Hippocampal formation (tissue), 2 donors: ENCODE results near the gene FPR2.
"Not testable (repeated sequence)": the region's sequence is repeated elsewhere in the genome, so short reads cannot be mapped to it uniquely, and the experiment has no call there.

Source experiments
- DNase-seq, 2 donors: peaks; one replicate each; lab custom pipeline; 2025; lab: John Stamatoyannopoulos, UW

The FPR2 gene

GRCh38 chr19:51739466-51740213, 21.3 kb upstream of the FPR2 start:
- no peak for DNase-seq

DNA sequence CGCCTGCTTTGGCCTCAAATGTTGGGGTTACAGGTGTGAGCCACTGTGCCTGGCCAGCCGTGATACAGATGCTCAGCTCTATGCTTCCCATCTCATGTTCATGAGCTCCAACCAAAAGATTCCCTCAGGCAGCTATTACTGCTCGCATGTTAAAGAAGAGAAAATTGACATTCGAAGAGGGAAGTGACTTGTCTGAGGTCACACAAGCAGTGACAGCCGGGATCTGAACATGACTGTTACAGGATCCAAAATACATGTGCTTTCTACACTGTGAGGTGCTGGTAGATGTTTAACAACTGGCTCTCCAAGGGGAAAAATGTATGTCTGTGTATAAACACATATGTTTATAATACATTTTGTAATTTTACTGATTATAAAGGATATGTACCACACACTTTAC, 20.6 kb upstream of the FPR2 start:
- DNase-seq, result no peak

DNA sequence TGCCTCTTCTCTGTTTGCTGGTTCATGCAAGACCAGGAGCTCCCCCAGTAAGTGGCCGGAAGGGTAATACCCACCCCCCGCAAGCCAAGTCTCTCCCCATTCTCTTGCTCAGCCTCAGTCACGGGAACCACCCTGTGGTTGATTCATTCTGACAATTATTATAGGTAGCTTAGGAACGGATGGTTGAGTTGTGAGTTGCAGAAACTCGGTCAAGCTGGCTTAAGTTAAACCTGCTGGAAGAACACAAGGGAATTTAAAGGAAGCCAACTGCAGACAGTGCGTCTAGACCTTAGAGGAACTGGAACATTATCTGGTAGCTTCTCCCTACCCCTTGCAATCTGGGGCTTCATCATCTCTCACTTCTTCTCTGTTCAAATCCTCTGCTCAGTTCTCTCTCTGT, 18.2 kb upstream of the FPR2 start:
- no peak for DNase-seq

DNA sequence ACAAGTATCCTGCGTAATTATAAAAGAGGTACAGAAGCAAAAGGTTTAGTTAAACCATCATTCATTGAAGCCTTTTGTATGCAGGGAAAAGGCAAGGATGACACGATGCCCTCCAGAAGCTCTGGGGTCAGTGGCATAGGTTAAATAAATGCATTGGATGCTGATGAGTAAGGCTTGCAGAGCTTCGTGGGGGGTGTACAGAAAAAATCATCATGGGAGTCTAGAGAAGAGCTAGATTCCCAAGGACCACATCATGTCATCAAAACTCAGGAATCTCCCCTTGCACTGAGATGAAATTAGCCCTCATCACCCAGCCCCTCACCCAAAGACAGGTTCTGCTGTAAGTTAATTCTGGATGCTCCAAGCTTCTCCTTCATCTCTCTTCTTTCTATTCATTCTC, 17.6 kb upstream of the FPR2 start:
- DNase-seq, result no peak

DNA sequence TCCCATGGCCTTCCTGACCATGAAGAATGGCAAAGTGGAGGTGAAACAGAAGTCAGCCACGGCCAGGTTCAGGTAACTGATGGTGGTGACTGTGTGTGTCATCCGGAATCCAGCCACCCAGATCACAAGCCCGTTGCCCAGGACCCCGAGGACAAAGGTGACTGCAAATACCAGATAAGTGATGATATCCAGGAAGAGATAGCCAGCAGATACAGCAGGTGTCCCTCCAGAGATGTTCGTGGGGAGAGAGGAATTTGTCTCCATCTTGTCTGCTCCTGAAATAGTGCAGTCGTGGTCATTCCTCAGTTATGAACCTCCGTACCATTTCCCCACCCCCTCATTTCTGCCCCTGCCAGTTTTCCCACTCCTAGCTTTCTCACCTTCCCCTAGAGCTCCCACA, 14.2 kb upstream of the FPR2 start:
- no peak for DNase-seq

- no peak for DNase-seq
Measured at GRCh38 chr19:51749979-51750378, 11.0 kb upstream of the FPR2 start.

DNA sequence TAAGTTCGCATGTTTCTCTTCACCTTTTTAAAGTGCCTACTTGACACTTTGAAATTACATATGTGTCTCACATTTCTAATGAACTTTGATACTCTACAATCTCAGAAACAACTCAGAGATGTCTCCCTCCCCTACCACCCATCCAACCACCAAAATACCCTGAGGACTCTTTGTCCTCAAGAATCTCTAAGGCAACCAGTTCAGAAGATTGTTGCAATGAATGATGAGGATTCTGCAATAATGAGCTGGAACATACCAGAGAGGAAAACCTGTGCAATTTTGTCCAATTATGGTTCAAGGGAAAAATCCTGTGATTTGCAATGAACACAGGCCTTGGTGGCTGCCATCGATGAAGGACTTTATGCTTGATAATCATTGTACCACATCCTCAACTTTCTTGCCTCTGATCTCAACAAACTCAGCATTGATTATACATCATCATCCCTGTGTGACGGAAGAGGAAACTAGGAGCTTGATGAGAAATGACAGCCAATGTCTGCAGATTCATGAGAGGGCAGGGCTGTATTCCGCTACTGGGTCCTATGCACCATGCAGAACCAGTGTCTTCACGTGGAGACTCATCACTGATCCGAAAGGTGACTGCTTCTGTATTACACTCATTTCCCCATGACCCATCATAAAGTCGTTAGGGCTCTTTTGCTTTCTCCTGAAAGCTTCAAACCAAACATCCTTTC, 10.4 kb upstream of the FPR2 start:
- no peak for DNase-seq

- no peak for DNase-seq
Measured at GRCh38 chr19:51751655-51752054, 9.3 kb upstream of the FPR2 start, which contains the start of gene FPR1. FPR1 (minus strand) TSS chr19:51751878; CDS start chr19:51746994, 4,884 bp downstream.

GRCh38 chr19:51754109-51754508, 6.9 kb upstream of the FPR2 start:
- peak in 1 of 2 donors; percentile 43 for DNase-seq

DNA sequence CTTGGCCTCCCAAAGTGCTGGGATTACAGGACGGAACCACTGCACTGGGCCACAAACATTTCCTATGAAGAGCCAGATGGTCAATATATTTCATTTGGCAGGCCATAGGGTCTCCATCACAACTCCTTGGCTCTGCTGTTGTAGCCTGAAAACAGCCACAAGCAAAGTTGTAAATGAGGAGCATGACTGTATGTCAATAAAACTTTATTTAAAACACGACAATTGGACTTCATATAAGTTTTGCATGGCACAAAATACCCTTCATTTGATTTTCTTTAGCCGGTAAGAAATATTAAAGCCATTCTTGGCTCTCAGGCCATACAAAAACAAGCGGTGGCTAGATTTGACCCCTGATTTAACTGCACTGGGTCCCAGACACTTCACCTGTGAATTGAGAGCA, 6.2 kb upstream of the FPR2 start:
- no peak for DNase-seq

- DNase-seq, result no peak
Measured at GRCh38 chr19:51755571-51755970, 5.4 kb upstream of the FPR2 start.

- DNase-seq, result no peak
Measured at GRCh38 chr19:51761696-51762095, 716 bp downstream of the FPR2 start.

GRCh38 chr19:51765086-51765485, 4.1 kb downstream of the FPR2 start:
- no peak for DNase-seq

- no peak for DNase-seq
Measured at GRCh38 chr19:51766461-51766860, 5.5 kb downstream of the FPR2 start.

DNA sequence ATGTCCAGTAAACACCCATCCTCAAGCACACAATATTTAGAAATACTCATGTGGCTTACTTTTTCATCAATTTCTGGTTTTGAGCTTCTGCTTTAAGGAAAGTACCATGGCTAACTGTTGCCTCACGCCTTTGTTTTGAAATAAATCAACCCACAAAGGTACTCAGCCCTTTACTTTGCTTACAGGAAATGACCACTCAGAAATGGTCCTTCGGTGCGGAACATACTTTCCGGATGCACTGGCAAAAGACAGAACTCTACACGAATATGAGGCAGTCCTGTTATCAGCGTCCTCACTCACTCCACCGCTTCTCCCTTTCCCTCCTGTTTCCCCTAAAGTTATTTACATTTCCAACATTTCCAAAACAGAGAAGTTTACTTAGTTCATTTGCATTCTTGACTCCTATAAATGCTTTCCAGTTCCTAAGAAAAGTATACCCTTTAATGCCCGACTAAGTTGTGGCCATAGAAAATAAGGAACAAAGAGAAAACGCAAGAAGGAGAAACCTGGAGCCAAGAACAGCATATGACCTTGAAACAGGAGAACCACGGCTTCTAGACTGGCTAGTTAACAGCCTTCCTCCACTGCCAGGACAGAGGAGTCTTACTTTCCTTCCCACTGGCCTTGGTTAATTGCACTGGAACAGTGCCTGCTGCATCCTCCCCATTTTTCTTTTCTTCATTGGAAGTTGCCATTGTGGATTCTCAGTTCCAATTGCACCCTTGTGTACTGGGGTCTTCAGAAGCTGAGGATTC, 10.6 kb downstream of the FPR2 start:
- DNase-seq, result no peak

DNA sequence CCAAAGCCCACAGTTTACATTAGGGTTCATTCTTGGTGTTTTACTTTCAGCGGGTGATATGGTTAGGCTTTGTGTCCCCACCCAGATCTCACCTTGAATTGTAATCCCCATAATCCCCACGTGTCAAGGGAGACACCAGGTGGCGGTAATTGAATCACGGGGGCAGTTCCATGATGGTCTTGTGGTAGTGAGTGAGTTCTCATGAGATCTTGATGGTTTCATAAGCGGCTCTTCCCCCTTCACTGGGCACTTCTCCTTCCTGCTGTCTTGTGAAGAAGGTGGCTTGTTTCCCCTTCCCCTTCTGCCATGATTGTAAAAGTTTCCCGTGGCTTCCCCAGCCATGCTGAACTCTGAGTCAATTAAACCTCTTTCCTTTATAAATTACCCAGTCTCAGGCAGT, 12.0 kb downstream of the FPR2 start:
- no peak for DNase-seq

DNA sequence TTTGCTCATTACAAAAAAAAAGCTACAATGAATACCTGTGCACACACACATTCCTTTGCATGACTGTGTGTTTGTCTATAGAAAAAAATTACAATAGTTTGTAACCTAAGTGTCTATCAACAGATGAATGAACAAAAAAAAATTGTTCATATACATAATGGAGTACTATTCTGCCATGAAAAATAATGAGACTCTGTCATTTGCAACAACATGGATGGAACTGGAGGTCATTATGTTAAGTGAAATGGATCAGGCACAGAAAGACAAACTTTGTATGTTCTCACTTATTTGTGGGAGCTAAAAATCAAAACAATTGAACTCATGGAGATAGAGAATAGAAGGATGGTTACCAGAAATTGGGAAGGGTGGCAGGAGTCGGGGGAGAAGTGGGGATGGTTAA, 15.6 kb downstream of the FPR2 start:
- not testable (repeated sequence) for DNase-seq

DNA sequence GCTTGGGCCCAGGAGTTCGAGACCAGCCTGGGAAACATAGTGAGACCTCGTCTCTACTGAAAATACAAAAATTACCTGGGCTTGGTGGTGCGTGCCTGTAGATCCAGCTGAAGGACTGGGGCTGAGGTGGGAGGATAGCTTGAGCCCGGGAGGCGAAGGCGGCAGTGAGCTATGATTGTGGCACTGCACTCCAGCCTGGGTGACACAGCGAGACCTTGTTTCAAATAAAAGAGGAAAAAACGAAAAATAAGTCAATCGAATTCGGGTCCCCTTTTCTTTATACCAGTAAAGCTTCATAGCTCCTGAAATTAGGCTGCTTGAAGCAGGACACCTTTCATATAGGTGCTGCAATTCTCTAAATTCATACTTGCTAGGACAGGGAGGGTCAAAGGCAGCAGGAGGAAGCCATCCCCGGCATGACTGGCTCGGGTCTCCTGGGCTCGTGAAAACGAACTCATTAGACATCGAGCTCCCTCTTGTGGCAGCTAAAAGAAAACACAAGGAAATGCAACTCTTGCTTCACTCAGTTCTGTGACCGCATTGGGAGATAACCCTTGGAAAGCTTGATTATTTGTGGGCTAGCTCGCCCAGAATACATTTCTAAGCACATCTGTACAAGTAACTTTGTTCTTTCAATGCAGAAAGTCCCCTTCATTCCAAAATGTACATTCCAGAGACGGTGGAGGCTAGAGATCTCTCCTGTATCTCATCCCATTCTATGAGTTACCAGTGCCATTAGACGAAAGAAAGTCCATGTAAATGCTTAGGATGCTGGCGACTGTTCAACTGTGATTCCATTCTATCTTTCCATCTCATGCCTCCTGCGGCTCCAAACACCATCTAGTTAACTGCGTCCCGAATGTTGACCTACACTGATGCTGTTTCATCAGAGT, 16.8 kb downstream of the FPR2 start:
- peak; percentile 46 to 78 for DNase-seq

GRCh38 chr19:51779181-51779580, 18.2 kb downstream of the FPR2 start:
- no peak for DNase-seq

DNA sequence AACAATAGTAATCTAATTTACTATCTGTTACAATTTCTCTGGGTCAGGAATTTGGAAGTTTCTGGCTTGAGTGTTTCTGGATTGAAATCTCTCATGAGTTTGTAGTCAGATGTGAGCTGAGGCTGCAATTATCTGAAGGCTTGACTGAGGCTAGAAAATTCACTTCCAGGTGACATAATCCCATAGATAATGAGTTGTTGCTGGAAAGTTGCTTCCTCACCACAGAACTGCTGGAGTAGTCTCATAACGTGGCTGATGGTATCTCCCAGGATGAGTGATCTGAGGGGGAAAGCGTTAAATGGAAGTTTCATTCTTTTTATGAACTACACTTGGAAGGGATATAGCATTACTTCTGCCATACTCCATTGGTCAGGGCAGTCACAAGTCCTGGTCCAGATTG, 18.7 kb downstream of the FPR2 start:
- DNase-seq, result no peak

GRCh38 chr19:51780270-51780669, 19.3 kb downstream of the FPR2 start:
- no peak for DNase-seq

- no peak for DNase-seq
Measured at GRCh38 chr19:51781999-51782398, 21.0 kb downstream of the FPR2 start.
